Vagina (tissue), 2 donors: ENCODE measurements around the gene DAB1.

Experiments used
- CTCF ChIP-seq, 3 experiments: fragments of 450-650 bp in 2 of 3; fragments of 200-600 bp in 1 of 3; sonication (generic) in 1 of 3; IDR thresholded peaks; one replicate each; pipeline ENCODE4 v1.5.1; 2017 to 2019; ENCODE audit warnings: antibody characterized with exemption in 3 of 3, mild to moderate bottlenecking in 2 of 3, moderate library complexity in 2 of 3
- POLR2A ChIP-seq, 2 donors: fragments of 450-650 bp; IDR thresholded peaks; one replicate each; pipeline ENCODE4 v1.6.1; 2017; ENCODE audit warnings: antibody characterized with exemption in 2 of 2, mild to moderate bottlenecking in 2 of 2, moderate library complexity in 2 of 2

- TF ChIP-seq POLR2A (IDR thresholded peaks at IDR 0.05) = no peak
- no peak for TF ChIP-seq CTCF (IDR thresholded peaks at IDR 0.05)
Measured at GRCh38 chr1:57012315-57012714, 411.5 kb downstream of the DAB1 start.
